Activated naive CD8-positive, alpha-beta T cell treated with anti-CD3 and anti-CD28 coated beads, Interleukin-2, amount 10 ng/mL, durations not matched to agents 7 days and 5 days (primary cell): ENCODE measurements around the gene CAMSAP2. TPM values are rescaled to one million over a fixed set of nuclear protein-coding genes. Genes with fewer than 3 reads are reported as not detected.
"Not testable (repeated sequence)": the region's sequence is repeated elsewhere in the genome, so short reads cannot be mapped to it uniquely, and the experiment has no call there.

ENCODE experiments used
- ATAC-seq: fragments of 150-1000 bp; cut with Tn5 transposase; one replicate; pipeline ENCODE4 v1.10.0; 2021; ENCODE audit warnings: low read depth, moderate library complexity
- POLR2A ChIA-PET: fragments of 350-600 bp; sonication (Branson Sonifier 250); formaldehyde crosslinking; loops from one replicate; lab custom pipeline; 2021; ENCODE audit warnings: antibody characterized with exemption; lab: Charles Lee
- DNase-seq: peaks from one replicate; pipeline ENCODE4 v3.0.0; 2021
- H3K27ac Mint-ChIP-seq: one replicate; pipeline ENCODE4 v1.8.0; 2022; ENCODE audit warnings: mild to moderate bottlenecking, mixed read lengths
- H3K27me3 Mint-ChIP-seq: one replicate; pipeline ENCODE4 v1.8.0; 2022; ENCODE audit warnings: mild to moderate bottlenecking, moderate library complexity, mixed read lengths
- H3K36me3 Mint-ChIP-seq: one replicate; pipeline ENCODE4 v1.8.0; 2021; ENCODE audit warnings: mild to moderate bottlenecking, mixed read lengths
- H3K4me1 Mint-ChIP-seq: one replicate; pipeline ENCODE4 v1.8.0; 2021; ENCODE audit warnings: mixed read lengths
- H3K4me3 Mint-ChIP-seq: one replicate; pipeline ENCODE4 v1.8.0; 2022; ENCODE audit warnings: mild to moderate bottlenecking, moderate library complexity, mixed read lengths
- H3K9me3 Mint-ChIP-seq: one replicate; pipeline ENCODE4 v1.8.0; 2021; ENCODE audit warnings: mixed read lengths
- total RNA-seq, 2 experiments: library from RNA; stranded (reverse); gene quantifications; one replicate each; pipeline ENCODE4 v1.2.3, GENCODE V29; 2021

Gene CAMSAP2
- total RNA-seq, 2 experiments from 2014 or later: 0.83 to 1.2 TPM

DNA sequence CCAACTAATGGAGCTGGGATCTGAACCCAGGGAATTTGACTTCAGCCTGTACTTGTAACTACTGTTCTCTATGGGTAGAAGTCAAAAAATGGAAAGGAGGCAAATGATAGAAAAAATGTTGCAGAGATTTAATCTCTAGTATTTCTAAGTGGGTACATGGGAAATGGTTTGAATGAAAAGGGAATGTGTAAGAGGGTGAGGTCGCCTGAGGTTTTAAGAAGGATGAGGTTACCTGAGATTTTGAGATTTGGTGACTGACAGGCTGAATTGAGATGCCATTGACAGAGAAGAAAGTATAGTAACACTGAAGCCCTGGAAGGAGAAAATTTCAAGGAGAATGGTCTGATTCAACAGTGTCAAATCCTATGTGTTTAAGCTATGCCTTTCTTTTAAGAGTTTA is 5.5 kb downstream of the CAMSAP2 start:
- Mint-ChIP-seq H3K9me3 (peaks cover 3% of the 10 kb centered on the region), H3K27ac (no peak overlapping the region), H3K27me3 (peaks cover 19% of the 10 kb centered on the region), H3K4me3 (no peak overlapping the region), H3K36me3 (no peaks in the 10 kb centered on the region), H3K4me1 (peaks cover 15% of the 10 kb centered on the region)
- DNase-seq: no peak
- no peak for ATAC-seq
- POLR2A ChIA-PET: no interaction called here

GRCh38 chr1:200749090-200749489 is 10.4 kb downstream of the CAMSAP2 start:
- H3K36me3 Mint-ChIP-seq: no peaks in the 10 kb centered on the region
- H3K4me1 Mint-ChIP-seq: peaks cover 14% of the 10 kb centered on the region
- no peak overlapping the region for H3K4me3 Mint-ChIP-seq
- no peak overlapping the region for H3K27ac Mint-ChIP-seq
- POLR2A ChIA-PET: no interaction called here
- H3K27me3 Mint-ChIP-seq: no peaks in the 10 kb centered on the region
- peaks cover 3% of the 10 kb centered on the region for H3K9me3 Mint-ChIP-seq
- DNase-seq (no peak), ATAC-seq (no peak)

- DNase-seq, H3K4me1 Mint-ChIP-seq, H3K27ac Mint-ChIP-seq, H3K36me3 Mint-ChIP-seq, H3K4me3 Mint-ChIP-seq, ATAC-seq, H3K9me3 Mint-ChIP-seq, H3K27me3 Mint-ChIP-seq: not testable (repeated sequence)
- POLR2A ChIA-PET: interaction anchor here (0.7 kb wide), 1 partner anchor 82 kb away, joined by 4 read pairs; no protein-coding TSS in a partner anchor
Measured at GRCh38 chr1:200750749-200751148, 12.1 kb downstream of the CAMSAP2 start.

GRCh38 chr1:200751717-200752116 is 13.0 kb downstream of the CAMSAP2 start:
- peaks cover 6% of the 10 kb centered on the region for H3K4me1 Mint-ChIP-seq
- H3K9me3 Mint-ChIP-seq: no peaks in the 10 kb centered on the region
- no peak for ATAC-seq

DNA sequence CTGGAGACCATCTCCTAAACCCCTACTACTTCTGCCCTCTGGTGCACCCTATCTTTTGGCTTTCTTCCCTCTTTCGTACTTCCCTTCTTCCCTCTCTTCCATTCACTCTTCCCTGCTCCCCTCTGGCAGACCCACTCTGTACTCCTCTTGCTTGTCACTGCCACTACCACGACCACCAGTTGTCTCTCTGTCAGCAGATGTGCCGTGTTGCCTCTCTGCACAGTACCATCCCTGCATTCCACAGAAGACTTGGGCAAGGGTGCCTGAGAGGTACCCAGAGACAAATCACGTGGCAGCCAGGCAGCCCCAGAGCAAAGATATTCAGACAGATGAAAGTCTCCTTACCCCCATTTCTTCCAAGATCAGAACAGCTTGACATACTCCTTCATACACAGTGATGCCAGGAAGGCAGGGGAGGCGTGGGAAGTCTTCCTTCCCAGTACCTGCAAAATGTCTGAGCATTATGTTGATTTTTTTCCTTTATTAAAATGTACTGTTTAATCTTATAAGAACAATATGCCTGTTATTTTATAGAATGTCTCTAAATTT is 15.0 kb downstream of the CAMSAP2 start:
- H3K36me3 Mint-ChIP-seq: no peaks in the 10 kb centered on the region
- peak overlapping the region; percentile 6 for H3K4me3 Mint-ChIP-seq
- H3K4me1 Mint-ChIP-seq: peaks cover 6% of the 10 kb centered on the region
- H3K27me3 Mint-ChIP-seq: peaks cover 4% of the 10 kb centered on the region
- H3K9me3 Mint-ChIP-seq: no peaks in the 10 kb centered on the region
- DNase-seq (no peak), ATAC-seq (no peak)
- POLR2A ChIA-PET: no interaction called here
- H3K27ac Mint-ChIP-seq: no peak overlapping the region

More at GRCh38 chr1:200751717-200752116, 13.0 kb downstream of the CAMSAP2 start:
- Mint-ChIP-seq H3K36me3 (no peaks in the 10 kb centered on the region), H3K27ac (no peak overlapping the region), H3K4me3 (no peak overlapping the region), H3K27me3 (no peaks in the 10 kb centered on the region)
- POLR2A ChIA-PET: interaction anchor here (0.6 kb wide), 1 partner anchor 261 kb away, joined by 4 read pairs; no protein-coding TSS in a partner anchor
- DNase-seq: no peak

GRCh38 chr1:200755456-200755855 is 16.8 kb downstream of the CAMSAP2 start:
- POLR2A ChIA-PET: no interaction called here
- Mint-ChIP-seq H3K4me1 (peaks cover 6% of the 10 kb centered on the region), H3K4me3 (no peak overlapping the region), H3K36me3 (no peaks in the 10 kb centered on the region), H3K9me3 (no peaks in the 10 kb centered on the region), H3K27me3 (peaks cover 4% of the 10 kb centered on the region), H3K27ac (no peak overlapping the region)
- DNase-seq (no peak), ATAC-seq (no peak)

DNA sequence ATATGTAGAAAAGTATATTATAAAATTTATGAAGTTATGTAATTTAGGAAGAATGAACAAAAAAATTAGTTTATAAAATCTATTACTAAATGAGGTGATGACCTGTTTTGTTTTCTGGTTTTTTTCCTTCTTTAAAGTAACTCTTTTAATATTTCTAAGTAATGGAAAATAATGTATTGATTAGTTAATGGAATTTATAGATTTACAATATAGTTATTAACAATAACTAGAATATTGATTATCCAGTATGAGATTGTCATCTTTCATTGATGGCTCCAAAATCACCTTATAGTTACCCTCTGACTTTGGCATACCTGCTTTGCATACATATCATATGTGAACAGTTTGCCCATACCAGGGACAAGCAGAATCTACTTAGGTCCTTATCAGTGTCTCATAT is 23.4 kb downstream of the CAMSAP2 start:
- no peak for DNase-seq
- H3K36me3 Mint-ChIP-seq: no peaks in the 10 kb centered on the region
- H3K27ac Mint-ChIP-seq: no peak overlapping the region
- no peak overlapping the region for H3K4me3 Mint-ChIP-seq
- ATAC-seq: no peak
- H3K27me3 Mint-ChIP-seq: peaks cover 4% of the 10 kb centered on the region
- POLR2A ChIA-PET: no interaction called here
- no peaks in the 10 kb centered on the region for H3K9me3 Mint-ChIP-seq
- H3K4me1 Mint-ChIP-seq: no peaks in the 10 kb centered on the region

- no peak for ATAC-seq
- no peaks in the 10 kb centered on the region for H3K9me3 Mint-ChIP-seq
- POLR2A ChIA-PET: no interaction called here
Measured at GRCh38 chr1:200767321-200767720, 28.6 kb downstream of the CAMSAP2 start.

DNA sequence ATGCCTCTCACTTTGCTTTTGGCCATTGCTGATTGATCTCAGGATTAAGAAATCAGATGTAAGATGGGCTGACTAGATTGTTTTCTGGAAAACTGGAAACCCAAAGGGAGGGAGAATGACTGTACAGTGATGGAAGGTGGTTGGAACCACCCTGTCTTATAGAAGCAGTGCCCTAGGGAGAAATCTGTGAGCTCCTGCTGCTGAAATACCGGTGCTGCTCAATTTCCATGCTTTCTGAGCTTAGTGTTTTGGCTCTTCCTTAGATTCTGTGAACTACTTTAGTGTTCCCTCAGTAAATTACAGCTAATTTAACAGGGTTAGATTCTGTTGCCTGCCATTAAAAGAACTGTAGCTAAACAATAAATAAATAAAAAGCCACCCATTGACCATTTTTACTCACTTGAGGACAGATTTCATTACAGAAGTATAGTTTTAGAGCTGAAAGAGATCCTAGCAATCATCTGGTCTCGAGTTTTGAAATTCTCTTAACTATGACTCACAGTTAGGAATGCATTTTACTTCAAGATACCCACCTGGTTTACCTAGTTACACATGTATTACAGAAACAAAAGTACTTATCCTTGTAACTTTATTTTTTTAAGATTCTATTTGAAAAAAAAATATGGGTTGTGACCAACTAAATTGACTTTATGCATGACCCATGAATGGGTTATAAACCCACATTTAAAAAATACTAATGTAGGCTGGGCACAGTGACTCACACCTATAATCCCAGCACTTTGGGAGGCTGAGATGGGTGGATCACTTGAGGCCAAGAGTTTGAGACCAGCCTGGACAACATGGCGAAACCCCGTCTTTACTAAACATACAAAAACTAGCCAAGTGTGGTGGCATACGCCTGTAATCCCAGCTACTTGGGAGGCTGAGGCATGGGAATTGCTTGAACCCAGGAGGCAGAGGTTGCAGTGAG is 33.2 kb downstream of the CAMSAP2 start:
- Mint-ChIP-seq H3K27ac (no peak overlapping the region), H3K27me3 (no peaks in the 10 kb centered on the region), H3K4me1 (no peaks in the 10 kb centered on the region), H3K36me3 (no peaks in the 10 kb centered on the region), H3K9me3 (no peaks in the 10 kb centered on the region), H3K4me3 (no peak overlapping the region)
- ATAC-seq (no peak), DNase-seq (no peak)
- POLR2A ChIA-PET: no interaction called here

More at GRCh38 chr1:200767321-200767720, 28.6 kb downstream of the CAMSAP2 start:
- Mint-ChIP-seq H3K27me3 (no peaks in the 10 kb centered on the region), H3K4me1 (no peaks in the 10 kb centered on the region), H3K36me3 (no peaks in the 10 kb centered on the region), H3K27ac (no peak overlapping the region), H3K4me3 (no peak overlapping the region)
- DNase-seq: no peak

DNA sequence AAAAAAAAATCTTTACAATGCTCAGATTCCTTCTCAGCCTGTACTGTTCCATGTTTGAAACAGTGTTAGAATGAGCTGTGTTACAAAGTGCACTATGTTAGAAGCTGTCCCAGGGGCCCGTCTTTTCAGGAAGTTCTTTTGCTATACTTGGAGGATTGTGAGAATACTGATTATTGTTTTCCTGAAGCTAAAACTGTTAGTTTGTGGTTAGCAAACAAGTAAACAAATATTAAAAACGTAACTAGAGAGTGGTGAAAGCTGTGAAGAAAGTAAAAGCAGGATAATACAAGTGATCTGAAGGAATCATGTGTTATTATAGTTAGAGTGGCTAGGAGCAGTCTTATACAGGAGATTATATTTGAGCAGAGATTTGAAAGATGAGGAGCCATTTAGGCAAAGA is 35.6 kb downstream of the CAMSAP2 start:
- DNase-seq (no peak), ATAC-seq (no peak)
- H3K27me3 Mint-ChIP-seq: no peaks in the 10 kb centered on the region
- no peak overlapping the region for H3K4me3 Mint-ChIP-seq
- H3K9me3 Mint-ChIP-seq: no peaks in the 10 kb centered on the region
- no peaks in the 10 kb centered on the region for H3K36me3 Mint-ChIP-seq
- H3K4me1 Mint-ChIP-seq: no peaks in the 10 kb centered on the region
- POLR2A ChIA-PET: no interaction called here
- H3K27ac Mint-ChIP-seq: no peak overlapping the region

GRCh38 chr1:200774735-200775444 is 36.2 kb downstream of the CAMSAP2 start:
- POLR2A ChIA-PET: no interaction called here
- DNase-seq (no peak), ATAC-seq (no peak)
- no peaks in the 10 kb centered on the region for H3K4me1 Mint-ChIP-seq
- H3K4me3 Mint-ChIP-seq: no peak overlapping the region
- H3K27me3 Mint-ChIP-seq: no peaks in the 10 kb centered on the region
- no peaks in the 10 kb centered on the region for H3K36me3 Mint-ChIP-seq
- H3K9me3 Mint-ChIP-seq: no peaks in the 10 kb centered on the region
- H3K27ac Mint-ChIP-seq: no peak overlapping the region

- ATAC-seq (no peak), DNase-seq (no peak)
- POLR2A ChIA-PET: no interaction called here
- no peak overlapping the region for H3K27ac Mint-ChIP-seq
- H3K27me3 Mint-ChIP-seq: no peaks in the 10 kb centered on the region
- peaks cover 1% of the 10 kb centered on the region for H3K4me1 Mint-ChIP-seq
- no peak overlapping the region for H3K4me3 Mint-ChIP-seq
- no peaks in the 10 kb centered on the region for H3K9me3 Mint-ChIP-seq
- no peaks in the 10 kb centered on the region for H3K36me3 Mint-ChIP-seq
Measured at GRCh38 chr1:200775850-200776249, 37.2 kb downstream of the CAMSAP2 start.

GRCh38 chr1:200776949-200777348 is 38.3 kb downstream of the CAMSAP2 start:
- POLR2A ChIA-PET: no interaction called here
- DNase-seq (no peak), ATAC-seq (no peak)
- Mint-ChIP-seq H3K27me3 (no peaks in the 10 kb centered on the region), H3K9me3 (no peaks in the 10 kb centered on the region), H3K4me3 (no peak overlapping the region), H3K4me1 (peaks cover 1% of the 10 kb centered on the region), H3K27ac (no peak overlapping the region), H3K36me3 (no peaks in the 10 kb centered on the region)
